GM19328 (cell line): ENCODE results near the gene BMPR1B.

Experiments
- ATAC-seq: cut with Tn5 transposase; IDR thresholded peaks from one replicate; pipeline ENCODE4 v1.9.1; 2021; ENCODE audit warnings: mild to moderate bottlenecking, moderate library complexity; ENCODE audit not compliant: unreplicated experiment

BMPR1B gene

GRCh38 chr4:95080969-95081368 lies 323.2 kb downstream of the BMPR1B start:
- no peak for ATAC-seq

- no peak for ATAC-seq
These were observed 326.8 kb downstream of the BMPR1B start for GRCh38 chr4:95084584-95084983.

GRCh38 chr4:95085124-95085833 lies 327.5 kb downstream of the BMPR1B start:
- no peak for ATAC-seq

GRCh38 chr4:95086551-95086950 lies 328.8 kb downstream of the BMPR1B start:
- no peak for ATAC-seq

GRCh38 chr4:95087657-95088455 lies 330.1 kb downstream of the BMPR1B start:
- ATAC-seq: no peak

- no peak for ATAC-seq
These were observed 333.5 kb downstream of the BMPR1B start for GRCh38 chr4:95091272-95091671.

GRCh38 chr4:95092766-95093165 lies 335.0 kb downstream of the BMPR1B start:
- no peak for ATAC-seq

GRCh38 chr4:95093460-95093859 lies 335.7 kb downstream of the BMPR1B start:
- ATAC-seq: no peak

GRCh38 chr4:95093936-95094929 lies 336.5 kb downstream of the BMPR1B start:
- no peak for ATAC-seq

- ATAC-seq: no peak
These were observed 337.7 kb downstream of the BMPR1B start for GRCh38 chr4:95095348-95095974.

GRCh38 chr4:95102162-95102790 lies 344.5 kb downstream of the BMPR1B start:
- ATAC-seq: no peak

- no peak for ATAC-seq
These were observed 347.4 kb downstream of the BMPR1B start for GRCh38 chr4:95105112-95105511.

- no peak for ATAC-seq
These were observed 348.2 kb downstream of the BMPR1B start for GRCh38 chr4:95105983-95106382.

- ATAC-seq: no peak
These were observed 348.7 kb downstream of the BMPR1B start for GRCh38 chr4:95106408-95106928.

GRCh38 chr4:95107004-95107403 lies 349.2 kb downstream of the BMPR1B start:
- no peak for ATAC-seq

- ATAC-seq: no peak
These were observed 349.9 kb downstream of the BMPR1B start for GRCh38 chr4:95107635-95108034.

- no peak for ATAC-seq
These were observed 351.2 kb downstream of the BMPR1B start for GRCh38 chr4:95108883-95109421.

GRCh38 chr4:95114521-95114920 lies 356.8 kb downstream of the BMPR1B start:
- ATAC-seq: no peak

- no peak for ATAC-seq
These were observed 360.7 kb downstream of the BMPR1B start for GRCh38 chr4:95118497-95118896.

GRCh38 chr4:95120456-95120855 lies 362.7 kb downstream of the BMPR1B start:
- no peak for ATAC-seq
